Superior temporal gyrus (tissue), 1 donor: ENCODE measurements around the gene LRRC15.
A peak's percentile ranks its signal among the peaks of the same experiment; 100 is the strongest.

Experiments used
- DNase-seq: peaks from one replicate; pipeline ENCODE4 v3.0.0-alpha.2; 2016; ENCODE audit errors: extremely low spot score

LRRC15 gene

DNA sequence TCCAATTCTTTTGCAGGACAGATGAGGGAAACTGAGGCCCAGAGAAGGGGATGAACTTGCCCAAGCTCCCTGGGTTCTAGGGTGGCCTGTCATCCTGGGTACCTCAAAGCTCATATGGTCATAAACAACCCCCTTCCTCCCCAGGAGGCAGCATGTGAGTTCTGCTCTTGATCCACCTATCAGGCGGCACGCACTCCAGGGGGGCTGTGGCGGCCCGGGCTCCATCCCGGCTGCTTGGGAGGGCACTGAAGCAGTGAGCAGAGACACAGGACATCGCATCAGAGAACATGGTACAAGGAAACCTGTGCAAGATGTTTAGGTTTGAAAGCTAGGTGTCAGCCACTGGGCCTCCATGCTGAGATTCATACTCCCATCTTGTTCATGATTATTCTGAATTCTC lies 52.6 kb downstream of the LRRC15 start:
- DNase-seq: no peak

- DNase-seq: no peak
These were observed 53.6 kb downstream of the LRRC15 start for GRCh38 chr3:194315965-194316361.

GRCh38 chr3:194315088-194315964 lies 54.2 kb downstream of the LRRC15 start:
- DNase-seq: peak; percentile 90

- DNase-seq: peak; percentile 7
These were observed 55.0 kb downstream of the LRRC15 start for GRCh38 chr3:194314388-194315068.

- DNase-seq: no peak
These were observed 55.8 kb downstream of the LRRC15 start for GRCh38 chr3:194313560-194314387.

- DNase-seq: peak; percentile 33
These were observed 56.7 kb downstream of the LRRC15 start for GRCh38 chr3:194312743-194313281.

DNA sequence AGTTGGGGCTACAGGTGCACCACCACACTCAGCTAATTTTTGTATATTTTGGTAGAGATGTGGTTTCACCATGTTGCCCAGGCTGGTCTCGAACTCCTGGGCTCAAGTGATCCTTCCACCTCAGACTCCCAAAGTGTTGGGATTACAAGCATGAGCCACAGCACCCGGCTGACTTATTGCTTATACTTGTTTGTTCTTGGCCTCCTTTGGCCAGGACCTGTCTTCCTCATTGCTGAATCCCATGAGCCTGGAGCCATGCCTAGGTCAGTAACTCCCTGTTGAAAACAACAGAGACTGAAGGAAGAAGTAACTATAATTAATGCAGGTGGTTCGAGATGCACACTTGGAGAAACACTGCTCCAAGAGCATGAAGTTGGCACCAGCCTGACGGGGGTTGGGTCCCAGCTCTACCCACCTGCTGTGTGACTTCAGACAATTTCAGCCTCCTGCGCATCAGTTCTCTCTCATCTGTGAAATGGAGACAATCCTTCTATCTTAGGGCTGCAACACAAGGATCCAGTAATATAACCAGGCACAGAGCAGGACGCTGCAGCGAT lies 57.3 kb downstream of the LRRC15 start:
- DNase-seq: no peak

DNA sequence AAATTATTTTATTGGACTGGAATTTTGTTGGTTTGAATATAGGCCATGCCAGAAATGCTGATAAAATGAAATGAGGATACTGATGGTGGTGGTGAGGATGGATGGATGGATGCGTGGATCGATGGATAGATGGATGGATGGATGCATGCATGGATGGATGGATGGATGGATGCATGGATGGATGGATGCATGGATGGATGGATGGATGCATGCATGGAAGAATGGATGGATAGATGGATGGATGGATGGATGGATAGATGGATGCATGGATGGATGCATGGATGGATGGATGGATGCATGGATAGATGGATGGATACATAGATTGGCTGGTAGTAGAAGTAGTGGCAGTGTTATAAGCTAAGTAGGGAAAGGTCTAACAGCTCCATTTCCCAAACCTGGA lies 58.5 kb downstream of the LRRC15 start:
- DNase-seq: no peak

DNA sequence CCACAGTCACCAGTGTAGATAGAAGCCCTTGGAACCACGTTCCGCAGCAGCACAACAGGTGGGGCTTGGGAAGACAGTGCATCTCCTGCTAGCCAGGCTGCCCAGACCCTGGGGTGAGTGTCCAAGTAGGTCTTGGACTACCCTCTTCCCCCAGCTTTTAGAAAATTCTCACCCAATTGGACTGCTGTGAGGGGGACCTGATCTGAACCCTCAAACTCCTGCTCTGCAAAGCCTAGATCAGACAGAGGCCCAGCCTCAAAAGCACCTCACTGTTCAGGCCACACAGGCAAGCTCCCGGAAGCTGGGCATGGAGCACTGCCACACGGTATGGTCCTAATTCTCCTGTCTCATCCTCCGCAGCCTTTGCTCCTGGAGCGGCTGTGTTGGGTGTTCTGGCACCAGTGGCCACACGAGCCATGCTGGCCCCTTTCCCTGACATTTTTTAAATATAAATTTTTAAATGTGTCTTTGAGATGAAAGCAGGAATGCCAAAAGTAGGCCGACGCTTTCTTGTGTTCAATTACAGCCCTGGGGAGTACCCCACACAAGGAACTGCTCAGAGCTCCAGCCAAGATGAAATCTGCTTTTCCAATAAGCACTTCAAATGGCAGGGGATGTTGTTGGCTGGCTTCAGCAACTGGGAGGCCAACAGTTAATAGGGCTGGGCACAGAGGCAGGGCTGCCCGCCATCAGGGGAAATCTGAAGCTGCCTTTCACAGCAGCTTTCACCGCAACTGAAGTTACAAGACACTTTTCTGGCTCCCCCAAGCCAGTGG lies 59.3 kb downstream of the LRRC15 start:
- peak; percentile 9 for DNase-seq

- DNase-seq: peak; percentile 7
These were observed 60.7 kb downstream of the LRRC15 start for GRCh38 chr3:194308601-194309449.

DNA sequence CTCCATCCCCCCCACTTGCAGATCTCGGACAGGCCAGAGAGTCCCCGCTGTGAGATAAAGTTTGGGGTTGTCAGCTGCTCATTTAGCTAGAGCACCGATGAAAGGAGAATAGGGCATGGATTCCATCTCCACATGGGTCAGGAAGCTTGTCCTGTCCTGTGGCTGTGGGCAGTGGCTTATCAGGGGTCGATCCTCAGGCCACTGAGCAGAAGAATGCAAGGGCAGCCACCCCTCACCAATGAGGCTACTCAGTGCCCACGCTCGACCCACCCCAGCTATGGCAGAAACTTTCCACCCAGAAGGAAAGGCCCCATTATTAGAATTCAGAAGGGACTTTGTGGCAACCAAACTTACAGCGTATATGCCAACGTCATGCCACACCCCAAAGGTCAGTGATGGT lies 61.7 kb downstream of the LRRC15 start:
- no peak for DNase-seq

- DNase-seq: no peak
These were observed 62.5 kb downstream of the LRRC15 start for GRCh38 chr3:194306771-194307640.

- no peak for DNase-seq
These were observed 63.3 kb downstream of the LRRC15 start for GRCh38 chr3:194306109-194306686.

GRCh38 chr3:194305356-194306108 lies 64.0 kb downstream of the LRRC15 start:
- DNase-seq: no peak
